Nucleus accumbens (tissue), 56 donors: ENCODE results near the gene SHISAL2B.
"Not testable (repeated sequence)": the region's sequence is repeated elsewhere in the genome, so short reads cannot be mapped to it uniquely, and the experiment has no call there.

Experiments
- DNase-seq, 56 donors: peaks; one replicate each; lab custom pipeline; 2025; lab: John Stamatoyannopoulos, UW

Gene SHISAL2B

DNA sequence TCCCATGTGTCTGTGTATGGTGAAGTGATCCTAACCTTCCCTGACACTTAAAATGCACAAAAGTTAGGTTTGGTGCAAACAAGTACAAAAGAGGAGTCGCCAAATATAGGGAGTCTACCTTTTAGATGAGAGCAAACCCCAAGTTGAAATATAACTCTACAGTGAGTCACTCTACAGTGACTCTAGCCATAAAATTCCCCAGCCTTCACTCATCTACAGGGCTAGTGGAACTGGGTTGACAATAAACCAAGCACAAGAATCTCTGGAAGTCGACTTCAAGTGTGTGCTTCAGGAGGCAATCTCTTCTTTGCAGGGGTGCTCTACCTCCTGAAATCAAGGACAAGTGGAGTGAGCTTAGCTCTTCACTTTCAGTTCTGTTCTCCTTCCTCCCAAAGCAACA is 3.3 kb downstream of the SHISAL2B start:
- DNase-seq, result no peak

DNA sequence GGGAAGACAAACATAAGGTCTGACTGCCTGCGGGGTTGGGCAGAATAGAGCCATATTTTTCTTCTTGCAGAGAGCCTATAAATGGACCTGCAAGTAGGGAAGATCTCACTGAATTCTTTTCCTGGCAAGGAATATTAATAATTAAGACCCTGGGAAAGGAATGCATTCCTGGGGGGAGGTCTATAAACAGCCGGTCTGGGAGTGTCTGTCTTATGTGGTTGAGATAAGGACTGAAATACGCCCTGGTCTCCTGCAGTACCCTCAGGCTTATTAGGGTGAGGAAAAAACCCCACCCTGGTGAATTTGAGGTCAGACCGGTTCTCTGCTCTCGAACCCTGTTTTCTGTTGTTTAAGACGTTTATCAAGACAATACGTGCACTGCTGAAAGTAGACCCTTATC is 6.1 kb downstream of the SHISAL2B start:
- DNase-seq, result not testable (repeated sequence)

DNA sequence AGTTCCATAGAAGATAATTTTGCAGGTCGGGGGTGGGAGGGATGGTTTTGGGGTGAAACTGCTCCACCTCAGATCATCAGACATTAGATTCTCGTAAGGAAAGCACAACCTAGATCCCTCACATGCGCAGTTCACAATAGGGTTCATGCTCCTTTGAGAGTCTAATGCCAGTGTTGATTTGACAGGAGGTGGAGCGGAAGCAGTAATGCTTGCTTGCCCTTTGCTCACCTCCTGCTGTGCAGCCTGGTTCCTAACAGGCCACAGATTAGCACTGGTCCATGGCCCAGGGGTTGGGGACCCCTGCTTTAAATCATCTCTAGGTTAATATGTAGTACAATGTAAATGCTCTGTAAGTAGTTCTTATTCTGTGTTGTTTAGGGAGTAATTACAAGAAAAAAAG is 10.5 kb downstream of the SHISAL2B start:
- DNase-seq, result no peak

DNA sequence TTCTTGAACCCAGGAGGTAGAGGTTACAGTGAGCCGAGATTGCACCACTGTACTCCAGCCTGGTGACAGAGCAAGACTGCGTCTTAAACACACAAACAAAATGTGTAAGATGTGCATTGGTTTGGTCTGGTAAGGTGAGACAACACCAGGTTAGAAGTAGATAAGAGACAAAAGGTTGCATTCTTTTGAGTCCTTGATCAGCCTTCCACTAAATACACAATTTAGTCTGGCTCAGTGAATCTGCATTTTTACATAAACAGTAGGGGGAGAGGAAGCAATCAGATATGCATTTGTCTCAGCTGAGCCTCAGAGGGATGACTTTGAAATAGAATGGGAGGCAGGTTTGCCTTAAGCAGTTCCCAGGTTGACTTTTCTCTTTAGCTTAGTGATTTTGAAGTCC is 15.8 kb downstream of the SHISAL2B start:
- not testable (repeated sequence) for DNase-seq

GRCh38 chr5:64707191-64707590 is 16.9 kb downstream of the SHISAL2B start:
- DNase-seq, result no peak

DNA sequence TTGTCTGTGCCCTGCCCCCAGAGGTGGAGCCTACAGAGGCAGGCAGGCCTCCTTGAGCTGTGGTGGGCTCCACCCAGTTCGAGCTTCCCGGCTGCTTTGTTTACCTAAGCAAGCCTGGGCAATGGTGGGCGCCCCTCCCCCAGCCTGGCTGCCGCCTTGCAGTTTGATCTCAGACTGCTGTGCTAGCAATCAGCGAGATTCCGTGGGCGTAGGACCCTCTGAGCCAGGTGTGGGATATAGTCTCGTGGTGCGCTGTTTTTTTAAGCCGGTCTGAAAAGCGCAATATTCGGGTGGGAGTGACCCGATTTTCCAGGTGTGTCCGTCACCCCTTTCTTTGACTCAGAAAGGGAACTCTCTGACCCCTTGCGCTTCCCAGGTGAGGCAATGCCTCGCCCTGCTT is 24.2 kb downstream of the SHISAL2B start:
- not testable (repeated sequence) for DNase-seq

DNA sequence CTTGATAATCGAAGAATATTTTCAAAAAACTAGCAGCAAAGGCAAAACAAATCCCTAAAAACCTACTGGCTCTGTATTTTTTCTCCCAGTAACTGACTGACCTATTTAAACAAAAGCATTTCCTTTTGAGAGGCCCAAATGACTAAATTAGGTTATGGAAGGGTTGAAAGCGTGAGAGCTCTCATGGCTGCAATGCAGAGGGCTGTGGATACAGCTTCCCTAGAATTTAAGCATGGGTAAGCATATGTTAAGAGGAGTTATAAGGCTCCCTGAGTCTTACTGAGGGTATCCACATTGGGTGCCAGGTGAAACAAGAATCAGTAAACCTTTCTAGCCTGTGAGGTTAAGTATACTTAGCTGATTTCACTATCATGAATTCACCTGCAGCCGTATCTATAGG is 32.3 kb downstream of the SHISAL2B start:
- DNase-seq, result no peak

GRCh38 chr5:64727150-64727549 is 36.8 kb downstream of the SHISAL2B start:
- DNase-seq, result no peak

GRCh38 chr5:64742411-64742810 is 52.1 kb downstream of the SHISAL2B start:
- DNase-seq, result no peak

DNA sequence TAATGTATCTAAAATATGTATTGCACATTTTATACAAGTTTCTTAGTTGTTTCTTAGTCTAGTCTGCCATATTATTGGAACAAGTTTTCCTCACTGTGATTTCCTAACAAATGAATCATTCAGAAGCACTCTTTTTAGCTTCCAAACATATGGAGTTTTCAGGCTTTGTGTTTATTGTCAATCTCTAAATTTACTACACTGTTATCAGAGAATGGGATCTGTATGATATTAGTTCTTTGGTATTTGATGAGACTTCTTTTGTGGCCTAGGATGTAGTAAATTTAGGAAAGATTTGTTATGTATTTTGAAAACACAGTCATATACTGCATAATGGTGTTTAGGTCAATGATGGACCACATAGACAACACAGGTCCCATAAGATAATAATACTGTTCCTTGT is 52.5 kb downstream of the SHISAL2B start:
- no peak for DNase-seq

DNA sequence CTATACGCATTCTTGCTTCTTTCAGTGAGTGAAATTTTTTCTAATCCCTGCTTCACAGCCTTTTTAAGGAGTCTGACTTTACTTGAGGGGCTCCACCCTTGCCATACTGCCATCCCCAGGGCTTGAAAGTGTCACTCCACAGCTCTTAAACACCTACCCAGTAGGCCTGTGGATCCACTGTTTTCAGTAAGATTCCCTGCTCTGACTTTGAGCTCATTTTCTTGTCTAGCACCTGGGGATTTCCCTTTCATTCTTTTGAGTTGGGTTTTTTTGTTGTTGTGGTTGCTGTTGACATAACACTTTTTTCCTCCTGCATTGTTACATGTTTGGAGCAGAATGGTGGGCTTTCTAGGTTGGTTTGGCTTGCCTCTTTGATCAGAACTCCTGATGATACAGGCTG is 54.6 kb downstream of the SHISAL2B start:
- DNase-seq, result no peak

DNA sequence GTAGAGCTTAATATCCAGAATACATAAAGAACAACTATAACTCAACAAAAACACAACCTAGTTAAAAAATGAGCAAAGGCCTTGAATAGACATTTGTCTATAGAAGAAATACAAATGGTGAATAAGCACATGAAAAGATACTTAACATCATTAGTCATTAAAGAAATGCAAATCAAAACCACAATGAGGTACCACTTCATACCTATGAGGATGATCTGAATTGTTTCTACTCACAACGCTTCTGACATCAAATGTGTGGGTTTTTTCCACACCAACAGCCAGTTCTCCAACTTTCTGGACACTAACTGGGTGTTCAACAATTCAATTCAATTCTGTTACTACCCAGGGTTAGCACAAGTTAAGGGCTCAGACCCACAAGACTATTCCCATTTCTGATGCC is 56.1 kb downstream of the SHISAL2B start:
- DNase-seq, result no peak

DNA sequence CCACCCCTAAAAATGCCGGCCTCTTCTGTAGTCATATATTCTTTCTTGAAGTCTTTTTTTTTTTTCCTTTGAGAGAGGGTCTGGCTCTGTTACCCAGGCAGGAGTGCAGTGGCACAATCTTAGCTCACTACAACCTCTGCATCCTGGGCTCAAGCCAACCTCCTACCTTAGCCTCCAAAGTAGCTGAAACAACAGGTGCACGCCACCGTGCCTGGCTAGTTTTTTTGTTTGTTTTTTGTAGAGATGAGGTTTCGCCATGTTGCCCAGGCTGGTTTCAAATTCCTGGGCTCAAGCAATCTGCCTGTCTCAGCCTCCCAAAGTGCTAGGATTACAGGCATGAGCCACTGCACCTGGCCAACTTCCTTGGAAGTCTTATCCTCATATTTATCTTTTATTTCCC is 59.1 kb downstream of the SHISAL2B start:
- DNase-seq, result no peak

- DNase-seq, result no peak
These were observed 63.8 kb downstream of the SHISAL2B start for GRCh38 chr5:64754066-64754465.

- no peak for DNase-seq
These were observed 68.6 kb downstream of the SHISAL2B start for GRCh38 chr5:64758901-64759300.

DNA sequence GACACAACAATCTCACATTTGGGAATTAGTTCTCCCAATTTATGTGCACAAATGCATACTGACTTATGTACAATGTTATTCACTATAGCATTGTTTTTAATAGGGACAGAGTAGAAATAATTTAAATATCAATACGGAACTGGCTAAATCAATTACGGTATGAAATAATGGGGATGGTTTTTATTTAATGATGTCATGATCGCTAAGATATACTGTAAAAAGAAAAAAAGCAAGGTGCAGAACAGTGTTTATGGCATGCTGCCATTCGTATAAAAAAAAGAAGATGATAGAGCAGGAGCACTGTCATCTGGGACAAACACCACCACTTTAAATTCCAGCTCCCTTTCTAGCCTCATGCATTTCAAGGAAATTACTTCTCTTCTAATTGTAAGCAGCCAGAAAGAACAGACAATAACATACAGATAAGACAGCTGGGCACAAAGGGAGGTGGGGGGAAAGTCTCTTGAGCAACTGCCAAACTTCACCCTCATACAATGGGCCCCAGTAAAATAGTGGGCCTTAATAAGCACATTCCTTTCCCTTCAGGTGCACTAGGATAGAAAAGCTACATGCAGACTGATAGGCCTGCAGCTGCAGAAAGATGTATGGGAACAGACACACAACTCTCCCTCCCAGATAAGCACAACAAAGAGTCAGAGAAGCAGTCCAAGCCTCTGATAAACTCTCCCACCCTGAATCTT is 69.8 kb downstream of the SHISAL2B start:
- DNase-seq, result no peak

DNA sequence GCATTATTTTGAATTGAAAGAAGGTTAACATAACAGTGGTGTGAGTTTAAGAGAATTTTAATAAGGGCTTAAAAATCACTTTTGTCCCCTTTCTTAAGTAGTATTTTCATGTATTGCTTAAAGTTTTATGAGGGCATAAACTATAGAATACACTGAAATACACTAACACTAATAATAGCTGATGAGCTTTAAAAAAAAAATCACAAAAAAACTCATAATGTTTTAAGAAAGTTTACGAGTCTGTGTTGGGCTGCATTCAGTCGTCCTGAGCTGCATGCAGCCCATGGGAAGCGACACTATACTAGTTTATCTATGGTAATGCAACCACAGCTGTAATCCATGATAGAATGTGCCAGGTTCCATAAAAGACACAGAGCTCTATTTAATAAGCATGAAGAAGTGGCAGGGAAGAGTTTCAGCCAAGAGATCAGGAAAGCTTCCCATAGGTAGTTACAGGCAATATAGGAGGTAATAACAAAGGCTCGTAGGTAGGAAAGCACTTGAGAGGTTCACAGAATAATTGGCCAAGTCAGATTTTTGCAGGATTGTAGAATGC is 73.7 kb downstream of the SHISAL2B start:
- DNase-seq, result no peak

GRCh38 chr5:64765804-64766504 is 75.7 kb downstream of the SHISAL2B start:
- no peak for DNase-seq

DNA sequence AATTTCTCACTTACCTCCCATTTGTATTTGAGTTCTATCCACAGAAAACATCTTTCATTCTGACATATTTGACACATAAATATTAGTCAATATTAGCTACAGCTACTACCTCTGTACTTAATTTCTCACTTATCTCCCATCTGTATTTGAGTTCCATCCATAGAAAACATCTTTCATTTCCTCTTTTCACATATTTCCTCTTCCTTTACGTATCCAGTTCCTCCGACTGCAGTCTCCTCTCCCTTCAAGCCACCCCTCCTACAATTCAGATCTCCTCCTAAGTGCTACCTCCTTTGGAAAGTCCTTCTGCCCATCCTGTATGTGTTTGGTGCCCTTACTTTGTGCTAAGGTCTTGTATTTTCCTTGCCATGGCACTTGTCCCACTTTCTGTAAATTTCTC is 76.6 kb downstream of the SHISAL2B start:
- no peak for DNase-seq
